ENCODE data around the gene TNNT1.

- TF ChIP-seq POLR2A (IDR thresholded peaks at IDR 0.05) (no peak), CTCF (IDR thresholded peaks at IDR 0.05) (no peak), POLR2AphosphoS5 (IDR thresholded peaks at IDR 0.05) (no peak)
Observed at GRCh38 chr19:55145232-55145631, 3.8 kb downstream of the TNNT1 start.
